Smooth muscle cell (in vitro differentiated cells): ENCODE data around the gene TLR1. TPM values are rescaled to one million over a fixed set of nuclear protein-coding genes. Genes with fewer than 3 reads are reported as not detected.

Source experiments
- DNase-seq: peaks from one replicate; lab custom pipeline; 2025; ENCODE audit not compliant: unreplicated experiment; lab: John Stamatoyannopoulos, UW
- H2AFZ ChIP-seq: fragments of 200-600 bp; sonication (generic); 2 replicates; pipeline ENCODE4 v1.6.0; 2016; ENCODE audit warnings: antibody characterized with exemption, low read depth, mild to moderate bottlenecking
- H3F3A ChIP-seq: fragments of 200-600 bp; sonication (generic); 2 replicates; pipeline ENCODE4 v1.6.0; 2017; ENCODE audit warnings: antibody characterized with exemption, low read depth
- H3K27ac ChIP-seq: fragments of 200-600 bp; sonication (generic); 2 replicates; pipeline ENCODE4 v1.5.1; 2016; ENCODE audit warnings: low read depth, mild to moderate bottlenecking
- H3K27me3 ChIP-seq: fragments of 200-600 bp; sonication (generic); 2 replicates; pipeline ENCODE4 v1.6.1; 2016; ENCODE audit warnings: low read depth, mild to moderate bottlenecking
- H3K36me3 ChIP-seq: fragments of 200-600 bp; sonication (generic); 2 replicates; pipeline ENCODE4 v1.5.1; 2016; ENCODE audit warnings: low read depth
- H3K4me1 ChIP-seq: fragments of 200-600 bp; sonication (generic); 2 replicates; pipeline ENCODE4 v1.5.1; 2016; ENCODE audit warnings: low read depth
- H3K4me2 ChIP-seq: fragments of 200-600 bp; sonication (generic); 2 replicates; pipeline ENCODE4 v1.6.0; 2016; ENCODE audit warnings: mild to moderate bottlenecking
- H3K4me3 ChIP-seq: fragments of 200-600 bp; sonication (generic); 2 replicates; pipeline ENCODE4 v1.5.1; 2016; ENCODE audit warnings: mild to moderate bottlenecking
- H3K79me2 ChIP-seq: fragments of 200-600 bp; sonication (generic); 2 replicates; pipeline ENCODE4 v1.6.0; 2016; ENCODE audit warnings: low read depth, mild to moderate bottlenecking
- H3K9ac ChIP-seq: fragments of 200-600 bp; sonication (generic); 2 replicates; pipeline ENCODE4 v1.6.0; 2016; ENCODE audit warnings: low read depth
- H3K9me3 ChIP-seq: fragments of 200-600 bp; sonication (generic); replicated peaks from 2 replicates; pipeline ENCODE4 v1.5.1; 2016; ENCODE audit warnings: low read depth
- H4K20me1 ChIP-seq: fragments of 200-600 bp; sonication (generic); 2 replicates; pipeline ENCODE4 v1.6.0; 2016; ENCODE audit warnings: low read depth
- WGBS: methylation state at CpG from one replicate; pipeline ENCODE4 v1.1.7; 2016; ENCODE audit warnings: low lambda C conversion rate; 5-methylcytosine and 5-hydroxymethylcytosine counted together
- polyA plus RNA-seq: library from polyadenylated mRNA; unstranded; fragments of >200 nt; fragmentation: Nextera tagmentation; extraction: Ambion mirVana; gene quantifications from 2 replicates; pipeline ENCODE4 v1.2.1, GENCODE V29; 2016
- total RNA-seq: library from RNA; depleted of rRNA; stranded (reverse); fragments of >200 nt; gene quantifications from 2 replicates; pipeline ENCODE4 v1.2.3, GENCODE V29; 2014
- TF ChIP-seq, protein P1 (sequence below): fragments of 200-600 bp; sonication (generic); IDR thresholded peaks from 2 replicates; pipeline ENCODE4 v1.5.1; 2017; ENCODE audit warnings: borderline replicate concordance, mild to moderate bottlenecking, antibody characterized with exemption; ENCODE audit not compliant: insufficient read depth, poor library complexity, severe bottlenecking

Gene TLR1
- total and polyA plus RNA-seq, 2 experiments from 2014 or later, result 0.54 to 2.0 TPM

- Histone ChIP-seq H3K4me3 (no peak overlapping the region), H3K36me3 (no peaks in the 10 kb centered on the region), H3K9me3 (no peaks in the 10 kb centered on the region), H3K9ac (no peak overlapping the region), H3F3A (no peaks in the 10 kb centered on the region), H3K4me1 (no peaks in the 10 kb centered on the region), H3K27ac (no peak overlapping the region), H3K27me3 (no peaks in the 10 kb centered on the region), H3K4me2 (no peak overlapping the region), H2AFZ (no peak overlapping the region), H4K20me1 (no peaks in the 10 kb centered on the region), H3K79me2 (no peaks in the 10 kb centered on the region)
- 88% methylated on average over 1 of the region's 1 CpG for WGBS
- TF ChIP-seq, protein P1, sequence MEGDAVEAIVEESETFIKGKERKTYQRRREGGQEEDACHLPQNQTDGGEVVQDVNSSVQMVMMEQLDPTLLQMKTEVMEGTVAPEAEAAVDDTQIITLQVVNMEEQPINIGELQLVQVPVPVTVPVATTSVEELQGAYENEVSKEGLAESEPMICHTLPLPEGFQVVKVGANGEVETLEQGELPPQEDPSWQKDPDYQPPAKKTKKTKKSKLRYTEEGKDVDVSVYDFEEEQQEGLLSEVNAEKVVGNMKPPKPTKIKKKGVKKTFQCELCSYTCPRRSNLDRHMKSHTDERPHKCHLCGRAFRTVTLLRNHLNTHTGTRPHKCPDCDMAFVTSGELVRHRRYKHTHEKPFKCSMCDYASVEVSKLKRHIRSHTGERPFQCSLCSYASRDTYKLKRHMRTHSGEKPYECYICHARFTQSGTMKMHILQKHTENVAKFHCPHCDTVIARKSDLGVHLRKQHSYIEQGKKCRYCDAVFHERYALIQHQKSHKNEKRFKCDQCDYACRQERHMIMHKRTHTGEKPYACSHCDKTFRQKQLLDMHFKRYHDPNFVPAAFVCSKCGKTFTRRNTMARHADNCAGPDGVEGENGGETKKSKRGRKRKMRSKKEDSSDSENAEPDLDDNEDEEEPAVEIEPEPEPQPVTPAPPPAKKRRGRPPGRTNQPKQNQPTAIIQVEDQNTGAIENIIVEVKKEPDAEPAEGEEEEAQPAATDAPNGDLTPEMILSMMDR, result no peak
- DNase-seq, result no peak
Measured at GRCh38 chr4:38832206-38832605, 27.6 kb upstream of the TLR1 start.

DNA sequence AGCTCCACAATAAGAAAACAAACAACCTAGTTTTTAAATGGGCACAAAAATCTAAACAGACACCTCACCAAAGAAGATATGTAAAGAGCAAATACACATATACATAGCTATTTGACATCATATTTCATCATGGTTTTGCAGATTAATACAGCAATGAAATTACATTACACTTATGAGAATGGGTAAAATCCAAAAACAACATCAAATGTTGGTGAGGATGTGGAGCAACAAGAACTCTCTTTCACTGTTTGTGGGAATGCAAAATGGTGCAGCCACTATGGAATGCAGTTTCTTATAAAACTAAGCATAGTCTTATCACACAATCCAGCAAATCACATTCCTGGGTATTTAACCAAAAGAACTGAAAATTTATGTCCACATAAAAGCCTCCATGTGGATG is 27.1 kb upstream of the TLR1 start:
- H3K27ac ChIP-seq, result no peak overlapping the region
- H3K9ac ChIP-seq, result no peak overlapping the region
- H3K4me2 ChIP-seq, result no peak overlapping the region
- H3K4me1 ChIP-seq, result no peaks in the 10 kb centered on the region
- no peaks in the 10 kb centered on the region for H3K36me3 ChIP-seq
- no peaks in the 10 kb centered on the region for H3K27me3 ChIP-seq
- no peaks in the 10 kb centered on the region for H3K9me3 ChIP-seq
- no peak overlapping the region for H3K4me3 ChIP-seq
- H3K79me2 ChIP-seq, result no peaks in the 10 kb centered on the region
- H4K20me1 ChIP-seq, result no peaks in the 10 kb centered on the region
- no peak overlapping the region for H2AFZ ChIP-seq
- TF ChIP-seq, protein P1, result no peak
- no peaks in the 10 kb centered on the region for H3F3A ChIP-seq
- DNase-seq, result no peak

DNA sequence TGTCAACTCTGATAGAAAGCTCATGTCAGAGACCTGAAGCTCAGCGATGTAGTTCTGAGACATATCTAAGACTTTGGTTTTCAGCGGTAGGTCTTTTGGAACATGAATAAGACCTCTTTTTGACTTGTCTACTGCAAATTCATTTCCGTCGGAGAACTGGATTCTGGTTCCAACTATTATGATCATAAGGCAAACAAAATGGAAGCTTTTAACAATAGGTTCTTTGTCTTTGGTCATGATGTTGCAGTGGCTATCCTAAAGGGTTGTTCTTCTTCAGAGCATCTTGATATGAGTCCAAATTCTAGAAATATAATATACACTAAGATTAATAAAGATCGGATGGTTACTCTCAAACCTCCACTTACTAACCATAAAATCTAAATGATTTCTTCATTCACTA is 24.6 kb upstream of the TLR1 start:
- no peak overlapping the region for H2AFZ ChIP-seq
- TF ChIP-seq, protein P1, result no peak
- 95% methylated on average over 5 of the region's 5 CpGs for WGBS

DNA sequence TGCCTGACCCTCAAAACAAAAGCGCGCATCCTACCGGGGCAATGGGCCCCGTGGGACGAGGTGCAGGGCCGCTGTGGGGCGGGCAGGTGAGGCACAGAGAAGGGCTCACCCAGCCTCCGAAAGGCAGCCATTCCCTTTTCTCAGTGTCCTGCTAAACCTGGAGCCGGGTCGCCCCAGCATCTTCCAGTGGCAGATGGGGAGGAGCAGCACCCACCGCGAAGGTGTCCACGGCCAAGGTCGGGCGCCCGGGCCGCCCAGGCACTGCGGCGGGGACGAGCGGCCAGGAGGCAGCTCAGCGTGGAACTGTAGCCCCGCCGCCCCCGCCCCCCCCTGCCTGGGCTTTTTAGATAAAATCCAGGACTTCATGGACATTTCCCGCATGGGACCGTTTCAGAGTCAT is 19.2 kb upstream of the TLR1 start:
- no peak overlapping the region for H3K4me3 ChIP-seq
- no peak for DNase-seq
- H3K9ac ChIP-seq, result no peak overlapping the region
- no peaks in the 10 kb centered on the region for H3K27me3 ChIP-seq
- TF ChIP-seq, protein P1, result no peak
- no peaks in the 10 kb centered on the region for H3K9me3 ChIP-seq
- no peak overlapping the region for H2AFZ ChIP-seq
- no peaks in the 10 kb centered on the region for H4K20me1 ChIP-seq
- no peaks in the 10 kb centered on the region for H3K4me1 ChIP-seq
- no peak overlapping the region for H3K4me2 ChIP-seq
- no peak overlapping the region for H3K27ac ChIP-seq
- 96% methylated on average over 27 of the region's 27 CpGs for WGBS
- H3K79me2 ChIP-seq, result no peaks in the 10 kb centered on the region
- H3K36me3 ChIP-seq, result no peaks in the 10 kb centered on the region
- H3F3A ChIP-seq, result no peaks in the 10 kb centered on the region

More for the DNA sequence above, 24.6 kb upstream of the TLR1 start:
- no peak overlapping the region for H3K9ac ChIP-seq
- no peak overlapping the region for H3K27ac ChIP-seq
- H4K20me1 ChIP-seq, result no peaks in the 10 kb centered on the region
- no peaks in the 10 kb centered on the region for H3K4me1 ChIP-seq
- H3K79me2 ChIP-seq, result no peaks in the 10 kb centered on the region
- no peaks in the 10 kb centered on the region for H3K36me3 ChIP-seq
- no peak overlapping the region for H3K4me3 ChIP-seq
- H3K9me3 ChIP-seq, result no peaks in the 10 kb centered on the region
- DNase-seq, result no peak
- H3K27me3 ChIP-seq, result no peaks in the 10 kb centered on the region
- H3K4me2 ChIP-seq, result no peak overlapping the region
- H3F3A ChIP-seq, result no peaks in the 10 kb centered on the region
